Measurements from ENCODE around the gene SMG6. TPM values are rescaled to one million over a fixed set of nuclear protein-coding genes. Genes with fewer than 3 reads are reported as not detected.

SMG6 gene
- total and polyA plus RNA-seq, 2 of the 8 experiments (the other 6 are each of a cell fraction or from before 2014, with no cell fraction given), result 18.5 to 25.2 TPM

DNA sequence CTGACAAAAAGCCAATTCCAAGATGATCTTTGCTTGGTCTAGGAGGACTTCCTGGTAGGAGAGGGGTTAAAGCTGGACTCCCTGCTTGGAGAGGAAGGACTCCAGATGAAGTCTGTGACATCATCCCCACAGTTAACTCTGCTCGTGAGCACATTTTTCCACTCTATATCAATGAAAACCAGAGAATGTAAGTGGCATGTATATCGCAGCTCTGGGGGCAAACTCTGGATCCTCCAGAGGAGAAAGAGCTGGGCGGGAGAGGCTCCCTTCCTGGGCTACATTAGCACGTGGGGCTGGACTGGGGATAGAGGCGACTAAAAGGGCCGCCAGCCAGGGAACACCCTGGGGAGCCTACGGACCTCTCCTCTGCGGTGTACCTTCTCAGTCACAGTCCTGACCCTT is 214.6 kb downstream of the SMG6 start (continued):
- TF ChIP-seq, protein P1, sequence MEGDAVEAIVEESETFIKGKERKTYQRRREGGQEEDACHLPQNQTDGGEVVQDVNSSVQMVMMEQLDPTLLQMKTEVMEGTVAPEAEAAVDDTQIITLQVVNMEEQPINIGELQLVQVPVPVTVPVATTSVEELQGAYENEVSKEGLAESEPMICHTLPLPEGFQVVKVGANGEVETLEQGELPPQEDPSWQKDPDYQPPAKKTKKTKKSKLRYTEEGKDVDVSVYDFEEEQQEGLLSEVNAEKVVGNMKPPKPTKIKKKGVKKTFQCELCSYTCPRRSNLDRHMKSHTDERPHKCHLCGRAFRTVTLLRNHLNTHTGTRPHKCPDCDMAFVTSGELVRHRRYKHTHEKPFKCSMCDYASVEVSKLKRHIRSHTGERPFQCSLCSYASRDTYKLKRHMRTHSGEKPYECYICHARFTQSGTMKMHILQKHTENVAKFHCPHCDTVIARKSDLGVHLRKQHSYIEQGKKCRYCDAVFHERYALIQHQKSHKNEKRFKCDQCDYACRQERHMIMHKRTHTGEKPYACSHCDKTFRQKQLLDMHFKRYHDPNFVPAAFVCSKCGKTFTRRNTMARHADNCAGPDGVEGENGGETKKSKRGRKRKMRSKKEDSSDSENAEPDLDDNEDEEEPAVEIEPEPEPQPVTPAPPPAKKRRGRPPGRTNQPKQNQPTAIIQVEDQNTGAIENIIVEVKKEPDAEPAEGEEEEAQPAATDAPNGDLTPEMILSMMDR (IDR thresholded peaks at IDR 0.05; ENCODE audit: control extremely low read depth in 1 of 3, insufficient read depth in 1 of 3, low read depth in 1 of 3, low read length in 3 of 3), result no peak
- TF ChIP-seq KDM5A (IDR thresholded peaks at IDR 0.05; ENCODE audit: low read length), result no peak
- no peak for TF ChIP-seq BRCA1 (IDR thresholded peaks at IDR 0.05; ENCODE audit: low read depth, low read length)
- no peak for TF ChIP-seq EP300 (IDR thresholded peaks at IDR 0.05; ENCODE audit: borderline replicate concordance in 1 of 2, low read depth in 2 of 2, low read length in 2 of 2)
- TF ChIP-seq YY1 (IDR thresholded peaks at IDR 0.05; ENCODE audit: low read depth, low read length), result no peak
- no peak for TF ChIP-seq ZNF274 (IDR thresholded peaks at IDR 0.05; ENCODE audit: borderline replicate concordance, extremely low read depth, low read length)
- no peak for TF ChIP-seq BCL11A (IDR thresholded peaks at IDR 0.05; ENCODE audit: low read depth in 2 of 2, low read length in 2 of 2)
